Naive B cell (primary cell): ENCODE data around the gene RHBDD3. TPM values are rescaled to one million over a fixed set of nuclear protein-coding genes. Genes with fewer than 3 reads are reported as not detected.
A peak's percentile ranks its signal among the peaks of the same experiment; 100 is the strongest.
"Not testable (repeated sequence)": the region's sequence is repeated elsewhere in the genome, so short reads cannot be mapped to it uniquely, and the experiment has no call there.

Experiments used
- ATAC-seq, 2 donors: fragments of 150-1000 bp; cut with Tn5 transposase; 2 replicates each; pipeline ENCODE4 v1.10.0; 2021; ENCODE audit warnings: low read depth in 2 of 2, mild to moderate bottlenecking in 2 of 2, moderate library complexity in 2 of 2
- DNase-seq: peaks from one replicate; pipeline ENCODE4 v3.0.0; 2022
- H3K27ac Mint-ChIP-seq, 6 donors: one replicate each; pipeline ENCODE4 v1.8.0; 2020 to 2022; ENCODE audit warnings: mild to moderate bottlenecking in 6 of 6, mixed read lengths in 6 of 6, moderate library complexity in 5 of 6, inconsistent platforms in 2 of 6
- H3K27me3 Mint-ChIP-seq, 3 donors: one replicate each; pipeline ENCODE4 v1.8.0; 2021 to 2022; ENCODE audit warnings: mixed read lengths in 3 of 3, mild to moderate bottlenecking in 1 of 3
- H3K36me3 Mint-ChIP-seq, 2 donors: one replicate each; pipeline ENCODE4 v1.8.0; 2020 to 2022; ENCODE audit warnings: mixed read lengths in 2 of 2, inconsistent platforms in 1 of 2, mild to moderate bottlenecking in 1 of 2
- H3K4me1 Mint-ChIP-seq, 3 donors: one replicate each; pipeline ENCODE4 v1.8.0; 2020 to 2022; ENCODE audit warnings: mixed read lengths in 3 of 3, inconsistent platforms in 1 of 3, mild to moderate bottlenecking in 1 of 3, moderate library complexity in 1 of 3
- H3K4me3 Mint-ChIP-seq, 8 donors: one replicate each; pipeline ENCODE4 v1.8.0; 2020 to 2022; ENCODE audit warnings: mild to moderate bottlenecking in 8 of 8, mixed read lengths in 8 of 8, moderate library complexity in 8 of 8, inconsistent platforms in 2 of 8
- H3K9me3 Mint-ChIP-seq, 7 donors: one replicate each; pipeline ENCODE4 v1.8.0; 2020 to 2022; ENCODE audit warnings: mixed read lengths in 7 of 7, mild to moderate bottlenecking in 5 of 7, inconsistent platforms in 2 of 7, moderate library complexity in 1 of 7
- polyA plus RNA-seq, 6 donors: library from polyadenylated mRNA; unstranded; fragments of 300-500 nt; fragmentation: Illumina TruSeq; gene quantifications; one replicate each; pipeline ENCODE4 v1.2.3, GENCODE V29; 2021; ENCODE audit warnings: low read depth in 6 of 6

RHBDD3 gene
- polyA plus RNA-seq, 6 donors from 2014 or later, result 0.72 to 4.2 (median 2.9) TPM; not detected in 1

DNA sequence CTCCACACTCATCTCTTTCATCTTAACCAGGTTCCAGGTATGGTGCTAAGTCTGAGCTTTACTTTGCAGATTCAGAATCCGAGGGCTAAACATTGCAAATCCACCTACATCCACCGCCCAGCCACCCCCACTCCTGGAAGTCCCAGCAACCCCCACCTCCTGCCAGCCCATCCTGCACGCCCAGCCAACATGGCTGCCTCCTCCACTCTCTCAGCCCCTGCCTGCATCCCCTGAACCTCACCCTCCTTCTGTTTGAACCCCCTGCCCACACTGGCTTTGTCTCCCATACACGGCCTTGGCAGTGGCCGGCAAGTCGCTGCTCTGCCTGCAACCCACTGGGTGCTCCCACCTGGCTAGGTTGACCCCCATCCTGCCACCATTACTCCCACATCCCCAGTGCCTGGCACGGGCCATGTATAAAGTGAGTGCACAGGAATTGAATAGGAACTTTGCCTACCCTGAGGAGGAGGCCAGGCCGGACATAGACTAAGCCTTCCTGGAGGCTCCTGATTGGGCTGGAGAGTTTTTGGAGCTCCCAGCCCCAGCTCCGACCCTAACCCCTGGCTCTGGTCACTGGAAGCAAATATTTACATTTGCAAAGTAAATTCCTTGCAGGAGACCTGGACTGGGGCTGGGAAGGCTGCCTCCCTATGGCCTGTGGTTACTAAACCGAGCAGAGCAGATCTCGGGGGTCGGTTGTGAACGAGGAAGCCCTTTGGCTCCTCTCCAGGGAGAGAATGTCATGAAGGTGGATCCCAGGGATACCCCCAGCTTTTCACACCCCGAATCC, 47.7 kb downstream of the RHBDD3 start:
- Mint-ChIP-seq H3K36me3 (no peaks in the 10 kb centered on the region), H3K27me3 (peaks cover 26 to 60% (median 59%) of the 10 kb centered on the region in 3 donors), H3K9me3 (no peaks in the 10 kb centered on the region), H3K4me1 (peaks cover 0 to 2% (median 0%) of the 10 kb centered on the region in 3 donors), H3K27ac (peak overlapping the region in 1 of 6 donors; percentile 56), H3K4me3 (no peak overlapping the region)
- ATAC-seq (no peak), DNase-seq (no peak)

DNA sequence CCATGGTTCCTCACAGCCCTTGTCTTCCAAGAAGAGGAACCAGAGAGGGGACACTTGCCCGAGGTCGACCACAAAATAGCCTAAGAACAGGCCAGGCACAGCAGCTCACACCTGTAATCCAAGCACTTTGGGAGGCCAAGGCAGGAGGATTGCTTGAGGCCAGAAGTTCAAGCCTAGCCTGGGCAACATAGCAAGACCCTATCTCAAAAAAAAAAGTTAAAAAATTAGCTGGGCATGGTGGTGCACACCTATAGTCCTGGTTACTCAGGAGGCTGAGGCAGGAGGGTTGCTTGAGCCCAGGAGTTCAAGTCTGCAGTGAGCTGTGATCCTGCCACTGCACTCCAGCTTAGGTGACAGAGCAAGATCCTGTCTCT, 48.4 kb downstream of the RHBDD3 start:
- not testable (repeated sequence) for ATAC-seq, DNase-seq, H3K36me3 Mint-ChIP-seq, H3K4me1 Mint-ChIP-seq, H3K27ac Mint-ChIP-seq, H3K9me3 Mint-ChIP-seq, H3K4me3 Mint-ChIP-seq
- H3K27me3 Mint-ChIP-seq, result peaks cover 26 to 63% (median 59%) of the 10 kb centered on the region in 3 donors

DNA sequence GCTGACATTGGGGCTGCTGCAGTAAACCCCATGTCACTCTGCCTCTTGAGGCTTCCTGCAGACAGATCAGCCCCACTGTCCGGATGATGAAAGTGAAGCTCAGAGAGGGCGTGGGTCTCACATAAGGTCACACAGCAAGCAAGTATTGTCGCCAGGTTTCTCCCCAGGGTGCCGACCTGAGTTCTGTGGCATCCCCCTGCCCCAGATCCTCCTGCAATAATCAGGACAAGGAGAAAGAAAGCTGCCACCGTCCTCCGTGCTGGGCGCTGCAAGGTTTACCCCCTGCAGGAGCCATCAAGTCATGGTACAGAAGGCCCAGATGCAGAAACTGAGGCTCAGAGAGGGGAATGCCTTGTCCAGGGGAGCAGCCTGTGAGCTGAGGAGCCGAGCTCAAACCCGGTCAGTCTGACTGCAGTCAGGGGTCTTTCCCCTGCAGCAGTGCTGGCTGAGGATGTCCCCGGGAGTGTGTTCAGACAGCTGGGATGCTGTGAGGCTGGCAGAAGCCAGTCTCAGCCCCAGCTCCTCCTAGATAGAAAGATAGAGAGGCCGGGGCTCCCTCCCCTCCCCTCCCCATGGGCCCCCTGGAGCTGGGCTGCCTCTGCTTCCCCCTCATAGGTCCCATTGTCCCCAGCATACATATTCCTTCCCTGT, 48.9 kb downstream of the RHBDD3 start:
- Mint-ChIP-seq H3K9me3 (no peaks in the 10 kb centered on the region), H3K27me3 (peaks cover 31 to 68% (median 61%) of the 10 kb centered on the region in 3 donors), H3K36me3 (no peaks in the 10 kb centered on the region), H3K27ac (no peak overlapping the region), H3K4me3 (no peak overlapping the region), H3K4me1 (peaks cover 0 to 5% (median 0%) of the 10 kb centered on the region in 3 donors)
- no peak for DNase-seq
- no peak for ATAC-seq

DNA sequence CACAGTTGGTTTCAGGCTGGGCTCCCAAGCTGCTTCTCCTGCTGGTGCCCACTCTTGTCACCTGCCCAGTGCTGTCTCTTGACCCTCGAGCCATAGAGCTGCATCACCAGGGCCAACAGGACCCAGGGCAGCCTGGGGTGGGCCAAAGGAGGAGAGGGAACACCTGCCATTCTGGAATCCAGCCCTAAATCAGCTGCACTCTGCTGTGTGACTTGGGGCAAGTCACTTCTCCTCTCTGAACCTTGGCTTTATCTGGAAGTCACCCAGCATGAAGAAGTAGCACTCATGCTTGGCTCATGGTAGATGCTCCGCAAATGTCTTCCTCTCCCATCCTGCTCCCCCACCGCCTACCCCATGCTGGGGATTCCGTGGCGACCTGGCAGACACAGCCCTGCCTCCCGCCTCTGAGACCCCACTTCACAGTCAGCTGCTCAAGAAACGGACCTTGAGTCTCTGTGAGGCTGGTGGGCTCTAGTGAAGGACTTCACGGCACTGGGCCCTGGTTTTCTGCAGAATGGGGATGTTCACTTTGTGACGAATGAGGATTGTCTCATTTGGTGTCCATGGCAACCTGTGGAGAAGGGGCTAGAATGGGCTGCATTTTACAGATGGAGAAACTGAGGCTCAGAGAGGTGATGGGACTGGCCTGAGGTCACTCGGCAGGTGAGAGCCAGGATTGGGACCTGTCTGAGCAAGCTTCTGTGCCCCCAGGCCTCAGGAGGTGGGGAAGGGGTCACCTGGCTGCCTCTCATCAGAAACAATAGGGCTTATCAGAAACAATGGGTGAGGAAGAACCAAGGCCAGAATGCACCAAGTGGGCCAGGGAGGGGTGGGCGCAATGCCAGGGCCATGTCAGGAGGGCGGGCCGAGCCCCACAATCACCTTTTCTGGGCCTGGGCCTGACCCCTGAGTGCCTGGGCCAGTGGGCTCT, 49.7 kb downstream of the RHBDD3 start:
- ATAC-seq (no peak), DNase-seq (no peak)
- peaks cover 26 to 67% (median 63%) of the 10 kb centered on the region in 3 donors for H3K27me3 Mint-ChIP-seq
- H3K4me1 Mint-ChIP-seq, result peaks cover 0 to 5% (median 0%) of the 10 kb centered on the region in 3 donors
- no peaks in the 10 kb centered on the region for H3K36me3 Mint-ChIP-seq
- no peak overlapping the region for H3K4me3 Mint-ChIP-seq
- H3K27ac Mint-ChIP-seq, result no peak overlapping the region
- H3K9me3 Mint-ChIP-seq, result no peaks in the 10 kb centered on the region

DNA sequence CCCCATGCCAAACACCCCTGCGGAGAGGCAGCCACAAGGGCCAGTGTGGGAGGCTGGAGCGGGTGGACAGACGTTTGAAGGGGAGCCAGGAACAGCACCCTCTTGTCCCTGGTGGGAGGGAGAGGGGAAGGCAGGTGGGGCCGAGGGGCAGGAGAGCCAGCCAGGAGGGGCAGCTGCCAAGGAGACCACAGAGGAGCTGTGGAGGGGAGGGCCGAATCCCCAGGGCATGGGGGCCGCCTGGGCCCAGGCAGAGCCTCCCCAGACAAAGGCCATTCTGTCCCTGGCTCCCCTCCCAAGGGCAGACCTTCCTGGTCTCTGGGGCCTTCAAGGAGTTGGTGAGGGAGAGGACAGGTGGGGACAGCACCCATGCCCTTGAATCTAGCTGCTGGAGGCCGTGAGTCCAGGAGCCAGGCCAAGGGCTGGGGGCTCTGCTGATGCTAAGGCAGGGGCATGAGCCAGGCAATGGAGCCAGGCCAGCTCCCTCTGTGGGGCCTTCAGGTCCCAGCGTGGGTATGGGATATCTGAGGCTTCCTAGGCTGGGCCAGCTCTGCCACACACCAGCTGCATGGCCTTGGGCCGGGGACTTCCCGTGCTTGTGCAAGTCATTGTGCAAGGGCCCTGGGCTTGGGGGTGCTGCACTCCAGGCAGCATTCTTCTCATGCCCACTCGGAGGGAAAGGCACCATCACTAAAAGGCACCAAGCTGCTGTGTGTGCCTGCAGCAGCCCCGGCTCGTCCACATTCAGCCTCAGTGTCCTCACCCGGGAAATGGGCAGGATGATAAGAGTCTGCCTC, 50.7 kb downstream of the RHBDD3 start:
- Mint-ChIP-seq H3K27me3 (peaks cover 29 to 69% (median 63%) of the 10 kb centered on the region in 3 donors), H3K27ac (no peak overlapping the region), H3K4me3 (no peak overlapping the region), H3K9me3 (no peaks in the 10 kb centered on the region), H3K36me3 (no peaks in the 10 kb centered on the region), H3K4me1 (peaks cover 0 to 5% (median 0%) of the 10 kb centered on the region in 3 donors)
- DNase-seq, result no peak
- no peak for ATAC-seq

DNA sequence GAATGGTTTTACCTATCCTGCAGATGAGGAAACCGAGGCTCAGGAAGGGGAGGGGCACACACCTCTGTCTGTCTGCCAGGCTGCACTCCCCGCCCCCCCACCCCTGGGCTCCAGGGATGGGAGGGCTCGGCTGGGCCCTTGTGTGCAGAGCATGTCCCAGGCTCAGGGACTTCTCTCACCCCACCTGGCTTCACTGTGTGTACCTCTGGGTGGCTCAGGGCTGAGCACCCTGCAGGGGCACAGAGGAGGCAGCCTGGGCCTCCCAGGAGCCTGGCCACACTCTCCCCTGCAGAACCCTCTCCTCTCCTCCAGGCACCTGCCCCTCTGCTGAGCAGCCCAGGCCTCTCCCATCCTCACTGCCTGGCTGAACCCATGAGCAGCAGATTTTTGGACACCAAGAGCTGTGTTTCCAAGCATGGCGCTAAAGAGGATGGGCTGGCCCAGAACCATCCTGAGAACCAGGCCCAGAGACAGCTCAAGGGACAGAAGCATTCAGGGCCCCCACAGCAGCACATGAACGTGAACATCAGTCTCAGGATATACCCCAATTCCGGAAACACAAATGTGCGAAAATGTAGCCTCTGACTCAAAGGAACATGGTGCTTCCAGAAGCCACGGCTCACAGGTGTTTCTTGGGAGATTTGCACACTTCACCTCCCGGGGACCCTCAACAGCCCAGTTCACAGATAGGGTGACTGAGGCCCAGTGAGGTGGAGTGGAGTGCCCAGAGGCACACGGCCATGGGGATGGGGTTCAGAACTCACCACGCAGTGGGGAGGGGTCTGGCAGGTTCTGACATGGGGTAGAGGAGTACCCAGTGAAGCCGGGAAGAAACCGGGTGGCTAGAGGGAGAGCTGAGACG, 51.5 kb downstream of the RHBDD3 start:
- Mint-ChIP-seq H3K9me3 (no peaks in the 10 kb centered on the region), H3K4me1 (peaks cover 0 to 5% (median 0%) of the 10 kb centered on the region in 3 donors), H3K27ac (no peak overlapping the region), H3K27me3 (peaks cover 33 to 77% (median 70%) of the 10 kb centered on the region in 3 donors), H3K4me3 (no peak overlapping the region), H3K36me3 (no peaks in the 10 kb centered on the region)
- no peak for ATAC-seq
- no peak for DNase-seq

DNA sequence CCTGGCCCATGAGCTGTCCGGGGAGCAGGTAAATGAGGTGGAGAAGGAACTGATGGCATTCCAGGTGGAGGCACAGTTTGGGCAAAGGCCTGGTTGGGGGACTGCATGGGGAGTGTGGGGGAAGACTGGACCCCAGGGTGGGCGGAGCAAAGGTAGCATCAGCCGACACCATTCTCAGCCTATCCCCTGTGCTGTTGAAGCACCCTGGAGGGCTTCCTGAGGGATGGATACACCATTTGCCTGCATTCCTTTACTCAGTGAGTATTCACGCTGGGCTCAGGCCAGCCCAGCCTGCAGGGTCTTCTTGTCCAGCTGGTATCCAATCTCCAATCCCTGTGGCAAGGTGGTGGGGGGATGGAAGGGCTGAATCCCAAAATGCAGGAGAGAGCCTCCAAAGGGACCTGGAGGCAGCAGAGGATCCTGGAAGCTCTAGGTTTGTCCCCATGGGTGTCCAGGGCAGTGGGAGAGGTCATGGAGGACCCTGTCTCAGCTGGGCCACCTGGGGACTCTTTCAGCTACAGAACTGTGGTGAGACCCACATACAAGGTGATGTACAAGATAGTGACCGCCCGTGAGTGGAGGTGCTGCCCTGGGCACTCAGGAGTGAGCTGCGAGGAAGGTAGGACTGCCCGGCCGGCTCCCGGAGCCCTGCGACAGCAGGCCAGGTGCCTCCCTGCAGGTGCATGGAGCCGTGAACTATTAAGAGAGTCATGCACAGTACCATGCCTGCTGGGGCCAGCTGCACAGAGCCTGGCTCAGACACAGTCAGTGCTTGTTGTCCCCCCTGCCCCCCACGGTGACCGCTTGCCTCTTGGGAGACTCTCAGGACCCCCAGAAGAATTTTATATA, 52.5 kb downstream of the RHBDD3 start:
- H3K27ac Mint-ChIP-seq, result no peak overlapping the region
- H3K4me1 Mint-ChIP-seq, result peaks cover 0 to 7% (median 0%) of the 10 kb centered on the region in 3 donors
- no peak for ATAC-seq
- no peak overlapping the region for H3K4me3 Mint-ChIP-seq
- no peaks in the 10 kb centered on the region for H3K9me3 Mint-ChIP-seq
- DNase-seq, result no peak
- H3K36me3 Mint-ChIP-seq, result no peaks in the 10 kb centered on the region
- peaks cover 36 to 78% (median 70%) of the 10 kb centered on the region in 3 donors for H3K27me3 Mint-ChIP-seq

DNA sequence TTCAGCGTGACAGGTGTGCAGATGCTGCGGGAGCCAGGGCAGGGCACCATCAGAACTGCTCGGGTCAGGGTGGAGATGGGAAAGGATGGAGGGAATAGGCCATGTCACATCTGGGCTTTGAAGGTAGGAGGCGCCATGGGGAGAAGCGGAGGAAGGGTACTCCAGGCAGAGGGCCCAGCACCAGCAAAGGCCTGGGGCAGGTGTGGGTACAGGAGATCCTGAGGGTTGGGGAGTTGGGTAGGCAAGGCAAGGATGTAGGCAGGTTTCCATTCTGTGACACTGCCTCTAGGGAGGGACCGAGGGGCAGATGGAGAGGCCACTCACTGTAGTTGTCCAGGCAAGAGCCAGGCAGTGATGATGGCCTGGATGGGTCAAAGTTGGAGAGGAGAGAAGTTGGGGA, 53.5 kb downstream of the RHBDD3 start:
- no peak for ATAC-seq
- H3K4me3 Mint-ChIP-seq, result peak overlapping the region in 1 of 8 donors; percentile 19
- peak overlapping the region in 1 of 6 donors; percentile 78 for H3K27ac Mint-ChIP-seq

DNA sequence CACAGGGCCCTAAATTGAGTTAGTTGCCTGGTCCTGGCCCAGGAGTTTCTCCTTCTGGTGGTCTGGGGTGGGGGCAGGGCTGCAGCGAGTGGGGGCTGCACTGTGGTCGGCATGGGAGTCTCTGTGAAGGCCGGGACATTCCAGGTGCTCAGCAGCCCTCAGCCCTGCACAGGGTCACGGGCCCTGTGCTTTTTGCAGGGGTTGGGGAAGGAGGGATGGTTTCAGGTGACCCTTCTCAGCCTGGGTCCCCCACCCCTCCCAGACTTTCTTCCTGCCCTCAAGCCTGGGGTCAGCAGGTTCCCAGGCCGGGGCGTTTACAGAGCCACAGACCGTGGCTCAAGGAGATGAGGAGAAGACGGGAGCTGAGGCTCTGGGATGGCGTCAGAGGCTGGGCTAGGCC, 54.3 kb downstream of the RHBDD3 start:
- Mint-ChIP-seq H3K27ac (no peak overlapping the region), H3K9me3 (no peaks in the 10 kb centered on the region), H3K27me3 (peaks cover 50 to 81% (median 74%) of the 10 kb centered on the region in 3 donors), H3K4me1 (peaks cover 11 to 20% (median 13%) of the 10 kb centered on the region in 3 donors), H3K4me3 (no peak overlapping the region), H3K36me3 (no peaks in the 10 kb centered on the region)
- no peak for DNase-seq
- no peak for ATAC-seq

More for the DNA sequence above, 53.5 kb downstream of the RHBDD3 start:
- Mint-ChIP-seq H3K27me3 (peaks cover 43 to 78% (median 69%) of the 10 kb centered on the region in 3 donors), H3K36me3 (no peaks in the 10 kb centered on the region), H3K9me3 (no peaks in the 10 kb centered on the region), H3K4me1 (peaks cover 5 to 13% (median 6%) of the 10 kb centered on the region in 3 donors)
- DNase-seq, result no peak

DNA sequence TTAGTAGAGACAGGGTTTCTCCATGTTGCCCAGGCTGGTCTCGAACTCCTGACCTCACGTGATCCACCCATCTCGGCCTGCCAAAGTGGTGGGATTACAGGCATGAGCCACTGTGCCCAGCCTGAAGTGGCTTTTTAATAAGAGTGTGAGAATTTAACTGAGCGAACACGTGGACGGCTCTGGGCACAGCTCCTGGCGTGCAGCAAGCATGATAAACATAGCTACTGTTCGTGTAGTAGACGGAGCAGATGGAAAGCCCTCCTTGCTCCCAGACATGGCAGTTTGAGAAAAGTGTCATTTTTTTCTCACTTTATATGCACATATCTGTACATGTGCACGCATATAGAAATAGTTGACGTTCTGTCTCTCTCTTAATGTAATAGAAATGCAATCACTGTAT, 55.0 kb downstream of the RHBDD3 start:
- H3K9me3 Mint-ChIP-seq, result no peaks in the 10 kb centered on the region
- H3K27me3 Mint-ChIP-seq, result peaks cover 50 to 81% (median 74%) of the 10 kb centered on the region in 3 donors
- H3K36me3 Mint-ChIP-seq, result no peaks in the 10 kb centered on the region
- H3K27ac Mint-ChIP-seq, result no peak overlapping the region
- H3K4me3 Mint-ChIP-seq, result no peak overlapping the region
- H3K4me1 Mint-ChIP-seq, result peaks cover 11 to 24% (median 16%) of the 10 kb centered on the region in 3 donors
- ATAC-seq (no peak), DNase-seq (no peak)

DNA sequence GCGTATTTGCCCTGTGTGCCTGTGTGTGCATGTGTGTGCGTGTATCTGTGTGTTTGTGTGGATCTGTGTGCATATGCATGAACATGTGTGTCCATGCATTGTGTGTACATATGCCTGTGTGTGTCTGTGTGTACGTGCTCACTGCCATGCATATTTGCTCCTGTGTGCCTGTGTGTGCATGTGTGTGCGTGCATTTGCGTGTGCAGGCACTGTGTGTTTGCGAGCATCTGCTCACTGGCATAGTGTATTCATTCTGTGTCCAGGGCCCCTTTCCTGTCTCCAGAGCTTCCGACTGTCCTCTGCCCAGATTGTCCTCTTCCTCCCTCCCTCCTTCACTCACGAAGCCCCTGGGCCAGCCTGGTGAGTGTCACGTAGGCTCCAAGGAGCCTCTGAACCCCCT, 56.3 kb downstream of the RHBDD3 start:
- H3K4me3 Mint-ChIP-seq, result no peak overlapping the region
- H3K4me1 Mint-ChIP-seq, result peaks cover 13 to 33% (median 17%) of the 10 kb centered on the region in 3 donors
- DNase-seq, result no peak
- H3K27ac Mint-ChIP-seq, result no peak overlapping the region
- H3K36me3 Mint-ChIP-seq, result no peaks in the 10 kb centered on the region
- peaks cover 57 to 90% (median 80%) of the 10 kb centered on the region in 3 donors for H3K27me3 Mint-ChIP-seq
- ATAC-seq, result no peak
- H3K9me3 Mint-ChIP-seq, result no peaks in the 10 kb centered on the region
